Measurements from ENCODE around the gene SLC27A5. TPM values are rescaled to one million over a fixed set of nuclear protein-coding genes. Genes with fewer than 3 reads are reported as not detected.
A peak's percentile ranks its signal among the peaks of the same experiment; 100 is the strongest.

The SLC27A5 gene
- total and polyA plus RNA-seq, 2 of the 4 experiments (the other 2 are of a cell fraction) = 7.7 to 11.2 TPM

GRCh38 chr19:58466760-58467589 is 44.8 kb downstream of the SLC27A5 start, which contains the start of gene ZNF324 (continued):
- TF ChIP-seq FOS (IDR thresholded peaks at IDR 0.05; ENCODE audit: low read depth, low read length) (peak; percentile 23; the same call in 1 of the 2 replicates), CHD1 (IDR thresholded peaks at IDR 0.05; ENCODE audit: low read depth, low read length) (0 out of 2 replicates have a peak, but pooled peaks have one; percentile 48)

- H3K4me3 ChIP-seq (ENCODE audit: insufficient read depth, low read depth, low read length) = peak overlapping the region; percentile 65
- H3K27ac ChIP-seq (ENCODE audit: insufficient read depth, low read length) = no peak overlapping the region; the same call in 1 of the 2 replicates
- H4K20me1 ChIP-seq (ENCODE audit: insufficient read depth, low read length) = peaks cover 13% of the 10 kb centered on the region
- no peak overlapping the region for H4K5ac ChIP-seq (ENCODE audit: low read depth, low read length)
- peak overlapping the region; percentile 63 for H3K4ac ChIP-seq (ENCODE audit: low read depth, low read length)
- in situ Hi-C loops (cut with MboI; ENCODE audit: low sequenced_read_pairs) (no loop called here), dilution Hi-C loops (cut with HindIII; ENCODE audit: low sequenced_read_pairs, unreplicated experiment) (no loop called here), intact Hi-C loops (cut with micrococcal nuclease) (no loop called here)
- H3K18ac ChIP-seq (ENCODE audit: low read depth, low read length) = no peak overlapping the region
- peaks cover 7% of the 10 kb centered on the region for H3K4me1 ChIP-seq (ENCODE audit: control insufficient read depth, insufficient read depth, low read length)
- ChIA-PET CTCF (no interaction called here), POLR2A (ENCODE audit: unreplicated experiment) (no interaction called here)
- no TSS peak for BruUV-seq (replicated peaks)
- peaks cover 14% of the 10 kb centered on the region for H3K9me1 ChIP-seq (ENCODE audit: insufficient read depth, low read length)
- peak overlapping the region; percentile 92 for H3K4me2 ChIP-seq (ENCODE audit: low read depth, low read length)
- H2BK5ac ChIP-seq (ENCODE audit: low read depth, low read length, poor library complexity, severe bottlenecking) = no peak overlapping the region
- peak overlapping the region; percentile 57 to 95; a peak in 3 of 4 replicates for H4K8ac ChIP-seq (ENCODE audit: low read depth in 2 of 2, low read length in 2 of 2)
- H3K9me3 ChIP-seq (ENCODE audit: control insufficient read depth, insufficient read depth, low read length) = no peaks in the 10 kb centered on the region
- peak overlapping the region; percentile 29; the same call in 1 of the 2 replicates for H2BK20ac ChIP-seq (ENCODE audit: low read depth, low read length)
- H3K23ac ChIP-seq (ENCODE audit: low read depth, low read length) = peak overlapping the region; percentile 80
- peaks cover 14% of the 10 kb centered on the region for H3K36me3 ChIP-seq (ENCODE audit: control insufficient read depth, insufficient read depth, low read length)
- H2AK9ac ChIP-seq (replicated peaks; ENCODE audit: low read depth, low read length, poor library complexity) = peak overlapping the region; percentile 89
- no peak overlapping the region for H2AK5ac ChIP-seq (ENCODE audit: low read depth, low read length)
- H3K27me3 ChIP-seq (ENCODE audit: control insufficient read depth, insufficient read depth, low read length) = no peaks in the 10 kb centered on the region
- peak overlapping the region; percentile 100 for H2AFZ ChIP-seq (replicated peaks; ENCODE audit: low read length, poor library complexity)
- H3K14ac ChIP-seq (replicated peaks; ENCODE audit: low read depth, low read length) = peak overlapping the region; percentile 78; the same call in 1 of the 2 replicates
- peaks cover 14 to 27% of the 10 kb centered on the region in 2 experiments; a peak in 3 of 4 replicates for H3K79me1 ChIP-seq (ENCODE audit: low read depth in 1 of 2, low read length in 2 of 2)
- ATAC-seq (ENCODE audit: low read depth) = peak; percentile 4; the same call in 1 of the 2 replicates
- H4K91ac ChIP-seq (ENCODE audit: insufficient read depth, low read depth, low read length) = no peak overlapping the region
- no peak overlapping the region; the same call in 1 of the 2 replicates for H3K56ac ChIP-seq (ENCODE audit: extremely low read depth, insufficient read depth, low read length)
- H2BK120ac ChIP-seq (ENCODE audit: low read depth, low read length) = no peak overlapping the region
- no peak for DNase-seq
- no peak overlapping the region for H2BK15ac ChIP-seq (ENCODE audit: low read depth, low read length)
- peak overlapping the region; percentile 53 for H3K9ac ChIP-seq (ENCODE audit: low read depth, low read length)
- WGBS, 2 experiments (ENCODE audit: extremely low coverage in 2 of 2, insufficient read length in 1 of 2) = 4% methylated on average over 4 of the region's 20 CpGs; no CpG with 5 or more reads in 1 of the 2 experiments
- TF ChIP-seq ELK1 (IDR thresholded peaks at IDR 0.05; ENCODE audit: borderline replicate concordance, low read depth, low read length) = no peak
- no peak for TF ChIP-seq CEBPB (IDR thresholded peaks at IDR 0.05; ENCODE audit: low read depth, low read length)
- no peak for TF ChIP-seq CTCF (conservative IDR thresholded peaks at IDR 0.05; ENCODE audit: low read depth, low read length)
- no peak for TF ChIP-seq RFX5 (IDR thresholded peaks at IDR 0.05; ENCODE audit: low read depth, low read length)
- TF ChIP-seq SMC3 (IDR thresholded peaks at IDR 0.05; ENCODE audit: low read depth, low read length) = no peak
- no peak for TF ChIP-seq CHD1 (IDR thresholded peaks at IDR 0.05; ENCODE audit: low read depth, low read length)
- no peak for TF ChIP-seq MAFK (IDR thresholded peaks at IDR 0.05; ENCODE audit: low read depth, low read length)
- TF ChIP-seq USF2 (IDR thresholded peaks at IDR 0.05; ENCODE audit: low read depth, low read length) = no peak
Measured at GRCh38 chr19:58466089-58466759, 45.6 kb downstream of the SLC27A5 start.
